H9 (cell line): ENCODE results near the gene FANCC. TPM values are rescaled to one million over a fixed set of nuclear protein-coding genes. Genes with fewer than 3 reads are reported as not detected.

Experiments used
- DNase-seq: peaks from one replicate; pipeline ENCODE4 v3.0.0-alpha.2; 2017
- H2AFZ ChIP-seq: one replicate; pipeline ENCODE4 v1.6.1; 2013; ENCODE audit warnings: mild to moderate bottlenecking, low read length, control low read depth, moderate library complexity
- H2AK5ac ChIP-seq: 2 replicates; pipeline ENCODE4 v1.6.1; 2013; ENCODE audit warnings: low read length, control low read depth, mixed read lengths; ENCODE audit not compliant: insufficient read length
- H2BK120ac ChIP-seq: one replicate; pipeline ENCODE4 v1.6.1; 2013; ENCODE audit warnings: low read depth, mild to moderate bottlenecking, low read length, control low read depth, inconsistent platforms; ENCODE audit not compliant: poor library complexity, severe bottlenecking
- H2BK12ac ChIP-seq: 2 replicates; pipeline ENCODE4 v1.6.1; 2013; ENCODE audit warnings: low read length, control low read depth, mixed read lengths, low read depth; ENCODE audit not compliant: insufficient read length
- H2BK15ac ChIP-seq: 2 replicates; pipeline ENCODE4 v1.6.1; 2013; ENCODE audit warnings: low read depth, low read length, control low read depth
- H2BK20ac ChIP-seq: one replicate; pipeline ENCODE4 v1.6.1; 2013; ENCODE audit warnings: low read depth, mild to moderate bottlenecking, low read length, control low read depth, inconsistent platforms; ENCODE audit not compliant: poor library complexity, severe bottlenecking
- H2BK5ac ChIP-seq: 2 replicates; pipeline ENCODE4 v1.6.1; 2013; ENCODE audit warnings: low read length, control low read depth, mixed read lengths; ENCODE audit not compliant: insufficient read length
- H3K14ac ChIP-seq: 2 replicates; pipeline ENCODE4 v1.6.1; 2013; ENCODE audit warnings: low read length, control low read depth; ENCODE audit not compliant: insufficient read depth
- H3K18ac ChIP-seq: 2 replicates; pipeline ENCODE4 v1.6.1; 2013; ENCODE audit warnings: low read depth, mild to moderate bottlenecking, mixed read lengths, low read length, control low read depth; ENCODE audit not compliant: insufficient read length
- H3K23ac ChIP-seq: 2 replicates; pipeline ENCODE4 v1.6.1; 2013; ENCODE audit warnings: low read length, control low read depth, mixed read lengths, low read depth; ENCODE audit not compliant: insufficient read length
- H3K23me2 ChIP-seq: 2 replicates; pipeline ENCODE4 v1.6.1; 2013; ENCODE audit warnings: low read depth, mild to moderate bottlenecking, mixed read lengths, low read length, control low read depth; ENCODE audit not compliant: insufficient read length, poor library complexity, severe bottlenecking
- H3K27ac ChIP-seq: 2 replicates; pipeline ENCODE4 v1.5.1; 2013; ENCODE audit warnings: low read length, control low read depth, mixed read lengths, low read depth; ENCODE audit not compliant: insufficient read length
- H3K27me3 ChIP-seq: 2 replicates; pipeline ENCODE4 v1.6.1; 2013; ENCODE audit warnings: low read length, control low read depth, inconsistent platforms; ENCODE audit not compliant: insufficient read depth
- H3K4ac ChIP-seq: 2 replicates; pipeline ENCODE4 v1.6.1; 2013; ENCODE audit warnings: low read depth, mild to moderate bottlenecking, control low read depth, inconsistent platforms, low read length, moderate library complexity
- H3K4me1 ChIP-seq: 2 replicates; pipeline ENCODE4 v1.6.1; 2013; ENCODE audit warnings: low read length, control low read depth, inconsistent platforms; ENCODE audit not compliant: insufficient read depth
- H3K4me2 ChIP-seq: 2 replicates; pipeline ENCODE4 v1.6.1; 2013; ENCODE audit warnings: low read length, control low read depth, mixed read lengths; ENCODE audit not compliant: insufficient read length, insufficient read depth
- H3K56ac ChIP-seq: 2 replicates; pipeline ENCODE4 v1.6.1; 2013; ENCODE audit warnings: low read depth, mild to moderate bottlenecking, mixed read lengths, low read length, control low read depth; ENCODE audit not compliant: insufficient read length
- H3K79me1 ChIP-seq: 2 replicates; pipeline ENCODE4 v1.6.1; 2013; ENCODE audit warnings: low read depth, mild to moderate bottlenecking, moderate library complexity, low read length, control low read depth, inconsistent platforms; ENCODE audit not compliant: insufficient read depth, poor library complexity, severe bottlenecking
- H3K79me2 ChIP-seq: 2 replicates; pipeline ENCODE4 v1.6.1; 2013; ENCODE audit warnings: low read length, control low read depth, inconsistent platforms; ENCODE audit not compliant: insufficient read depth
- H3K9ac ChIP-seq: 2 replicates; pipeline ENCODE4 v1.6.1; 2013; ENCODE audit warnings: low read length, control low read depth, mixed read lengths; ENCODE audit not compliant: insufficient read length; ENCODE audit errors: extremely low read depth
- H3K9me3 ChIP-seq: one replicate; pipeline ENCODE4 v1.6.1; 2013; ENCODE audit warnings: low read depth, low read length, inconsistent platforms; ENCODE audit not compliant: control insufficient read depth
- H3T11ph ChIP-seq: one replicate; pipeline ENCODE4 v1.6.1; 2013; ENCODE audit warnings: mild to moderate bottlenecking, low read length, control low read depth, inconsistent platforms
- H4K20me1 ChIP-seq: one replicate; pipeline ENCODE4 v1.6.1; 2013; ENCODE audit not compliant: control insufficient read depth, insufficient read length, insufficient read depth
- H4K5ac ChIP-seq: 2 replicates; pipeline ENCODE4 v1.6.1; 2013; ENCODE audit warnings: low read depth, mild to moderate bottlenecking, mixed read lengths, low read length, control low read depth; ENCODE audit not compliant: insufficient read length
- H4K8ac ChIP-seq: replicated peaks from 2 replicates; pipeline ENCODE4 v1.6.1; 2013; ENCODE audit warnings: low read length, control low read depth, mixed read lengths, low read depth; ENCODE audit not compliant: insufficient read length
- H4K91ac ChIP-seq: 2 replicates; pipeline ENCODE4 v1.6.1; 2013; ENCODE audit warnings: low read depth, mild to moderate bottlenecking, moderate library complexity, mixed read lengths, low read length, control low read depth; ENCODE audit not compliant: insufficient read length
- H3K27ac Mint-ChIP-seq, 3 experiments: 2 replicates in 2 of 3; 3 replicates in 1 of 3; pipeline ENCODE4 v1.8.0; 2020 to 2021; ENCODE audit warnings: mixed read lengths in 3 of 3, mild to moderate bottlenecking in 1 of 3, moderate library complexity in 1 of 3
- H3K27me3 Mint-ChIP-seq: 2 replicates; pipeline ENCODE4 v1.8.0; 2021; ENCODE audit warnings: low read depth, mild to moderate bottlenecking, moderate library complexity, mixed read lengths
- H3K36me3 Mint-ChIP-seq, 3 experiments: 2 replicates in 2 of 3; 3 replicates in 1 of 3; pipeline ENCODE4 v1.8.0; 2020 to 2021; ENCODE audit warnings: low read depth in 3 of 3, mixed read lengths in 3 of 3; ENCODE audit not compliant: insufficient read depth in 1 of 3
- H3K4me1 Mint-ChIP-seq, 2 experiments: 2 replicates each; pipeline ENCODE4 v1.8.0; 2020; ENCODE audit warnings: mixed read lengths in 2 of 2
- H3K4me3 Mint-ChIP-seq, 2 experiments: 2 replicates in 1 of 2; 3 replicates in 1 of 2; pipeline ENCODE4 v1.8.0; 2020 to 2021; ENCODE audit warnings: mild to moderate bottlenecking in 2 of 2, mixed read lengths in 2 of 2, moderate library complexity in 1 of 2
- H3K9me3 Mint-ChIP-seq, 2 experiments: 2 replicates in 1 of 2; 3 replicates in 1 of 2; pipeline ENCODE4 v1.8.0; 2020; ENCODE audit warnings: mild to moderate bottlenecking in 2 of 2, mixed read lengths in 2 of 2, moderate library complexity in 1 of 2
- CTCF ChIP-seq: fragments of 200-600 bp; sonication (generic); conservative IDR thresholded peaks from 3 replicates; pipeline ENCODE4 v1.8.0; 2021; ENCODE audit warnings: antibody characterized with exemption, mild to moderate bottlenecking
- WGBS: extraction: QIAGEN DNeasy Blood & Tissue Kit; methylation state at CpG from one replicate; pipeline ENCODE4 v1.1.7; 2013; ENCODE audit warnings: missing lambda C conversion rate, low lambda C conversion rate, mixed read lengths; ENCODE audit not compliant: insufficient read length; ENCODE audit errors: extremely low coverage; 5-methylcytosine and 5-hydroxymethylcytosine counted together
- total RNA-seq: library from RNA; stranded (reverse); gene quantifications from 2 replicates; pipeline ENCODE4 v1.2.1, GENCODE V29; 2021

Gene FANCC
- total RNA-seq, 1 experiment from 2014 or later = 14.6 TPM

- no peak overlapping the region for H3K23ac ChIP-seq
- H3K79me1 ChIP-seq = no peaks in the 10 kb centered on the region
- no peak overlapping the region for H3K27ac Mint-ChIP-seq
- H4K20me1 ChIP-seq = no peaks in the 10 kb centered on the region
- H3T11ph ChIP-seq = no peak overlapping the region
- H3K4me3 Mint-ChIP-seq = no peak overlapping the region
- no peak overlapping the region for H3K9ac ChIP-seq
- no peak overlapping the region for H2BK5ac ChIP-seq
- TF ChIP-seq CTCF = no peak
- no peaks in the 10 kb centered on the region for H3K23me2 ChIP-seq
- no peak overlapping the region for H2AK5ac ChIP-seq
- H4K91ac ChIP-seq = no peak overlapping the region
- H3K9me3 Mint-ChIP-seq = peaks cover 27 to 30% of the 10 kb centered on the region in 2 experiments
- no peak overlapping the region for H4K8ac ChIP-seq
- H3K27ac ChIP-seq = no peak overlapping the region
- H2BK20ac ChIP-seq = no peak overlapping the region
- H3K4me1 Mint-ChIP-seq = peaks cover 4 to 5% of the 10 kb centered on the region in 2 experiments; a peak in 2 of 4 replicates
- no peak for DNase-seq
- no peaks in the 10 kb centered on the region for H3K79me2 ChIP-seq
- no peaks in the 10 kb centered on the region for H3K4me1 ChIP-seq
- H3K9me3 ChIP-seq = no peaks in the 10 kb centered on the region
- H3K27me3 Mint-ChIP-seq = peaks cover 2% of the 10 kb centered on the region; the same call in 1 of the 2 replicates
- H3K18ac ChIP-seq = no peak overlapping the region
- H3K4me2 ChIP-seq = no peak overlapping the region
- H2BK15ac ChIP-seq = no peak overlapping the region
- no peak overlapping the region for H3K14ac ChIP-seq
- no peak overlapping the region for H3K4ac ChIP-seq
- H2BK120ac ChIP-seq = no peak overlapping the region
- no peak overlapping the region for H4K5ac ChIP-seq
- H3K36me3 Mint-ChIP-seq = peaks cover 0 to 14% (median 1%) of the 10 kb centered on the region in 3 experiments; a peak in 4 of 7 replicates
- H3K56ac ChIP-seq = no peak overlapping the region
- H2BK12ac ChIP-seq = no peak overlapping the region
- no CpG with 5 or more reads among the region's 2 CpGs for WGBS
- H3K27me3 ChIP-seq = no peaks in the 10 kb centered on the region
- no peak overlapping the region for H2AFZ ChIP-seq
Measured at GRCh38 chr9:95333426-95333825, 15.9 kb upstream of the FANCC start.
